ENCODE measurements around the gene MYO1D.
"Not testable (repeated sequence)": the region's sequence is repeated elsewhere in the genome, so short reads cannot be mapped to it uniquely, and the experiment has no call there.

The MYO1D gene

GRCh38 chr17:32563583-32563982 lies 313.3 kb downstream of the MYO1D start:
- no peak for DNase-seq

- no peak for DNase-seq
Observed at GRCh38 chr17:32558997-32559650, 317.8 kb downstream of the MYO1D start.

- DNase-seq: no peak
Observed at GRCh38 chr17:32558326-32558955, 318.5 kb downstream of the MYO1D start.

DNA sequence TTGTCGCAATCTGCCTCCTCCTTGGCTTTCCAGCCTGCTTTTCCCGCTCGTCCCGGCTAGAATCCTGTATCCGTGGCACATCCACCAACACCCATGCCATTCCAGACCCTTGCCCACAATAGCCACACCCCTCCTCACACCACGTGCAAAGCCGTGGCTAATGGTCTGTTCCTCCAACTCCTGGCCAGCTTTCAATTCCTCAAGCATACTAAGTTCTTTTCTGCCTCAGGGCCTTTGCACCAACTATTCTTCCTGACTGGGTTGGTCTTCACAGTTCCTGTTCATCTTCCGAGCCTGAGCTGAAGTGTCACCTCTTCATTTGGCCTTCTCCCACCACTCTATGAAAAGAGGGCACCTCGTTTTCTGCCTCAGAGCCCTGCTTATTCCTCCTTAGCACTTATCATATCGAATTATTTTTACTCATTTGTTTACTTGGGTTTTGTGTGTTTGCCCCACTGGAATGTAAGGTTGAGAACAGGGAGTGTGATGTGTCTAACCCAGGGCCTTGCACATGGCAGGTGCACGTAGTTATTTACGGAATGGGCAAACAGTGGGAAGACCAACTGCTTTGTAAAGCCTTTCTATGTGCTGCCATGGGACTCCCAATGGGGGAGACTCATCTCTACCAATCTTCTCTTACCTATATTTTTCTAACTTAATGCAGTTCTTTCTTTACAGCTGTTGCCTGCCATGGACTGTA lies 321.2 kb downstream of the MYO1D start:
- no peak for DNase-seq

- DNase-seq: no peak
Observed at GRCh38 chr17:32553168-32553567, 323.8 kb downstream of the MYO1D start.

GRCh38 chr17:32552280-32552679 lies 324.6 kb downstream of the MYO1D start:
- no peak for DNase-seq

GRCh38 chr17:32551186-32551955 lies 325.6 kb downstream of the MYO1D start:
- DNase-seq: no peak

DNA sequence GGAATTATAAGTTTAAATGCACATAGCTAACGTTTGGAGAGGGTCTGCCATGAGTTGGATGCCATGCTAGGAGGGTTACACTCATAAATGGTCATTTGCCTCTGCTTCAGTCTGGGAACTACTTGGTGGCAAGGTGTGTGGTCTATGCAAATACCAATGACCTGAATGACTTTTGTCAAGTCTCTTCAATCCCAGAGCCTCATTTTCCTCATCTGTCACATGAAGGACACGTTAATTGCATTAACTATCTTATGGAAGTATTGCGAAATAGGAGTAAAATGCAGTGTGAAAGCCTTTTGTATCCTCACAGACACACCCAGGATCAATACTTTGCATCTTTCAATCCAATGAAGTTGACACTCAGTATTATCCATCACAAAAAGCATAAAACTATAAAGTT lies 327.4 kb downstream of the MYO1D start:
- no peak for DNase-seq

GRCh38 chr17:32546031-32546444 lies 330.9 kb downstream of the MYO1D start:
- DNase-seq: no peak

DNA sequence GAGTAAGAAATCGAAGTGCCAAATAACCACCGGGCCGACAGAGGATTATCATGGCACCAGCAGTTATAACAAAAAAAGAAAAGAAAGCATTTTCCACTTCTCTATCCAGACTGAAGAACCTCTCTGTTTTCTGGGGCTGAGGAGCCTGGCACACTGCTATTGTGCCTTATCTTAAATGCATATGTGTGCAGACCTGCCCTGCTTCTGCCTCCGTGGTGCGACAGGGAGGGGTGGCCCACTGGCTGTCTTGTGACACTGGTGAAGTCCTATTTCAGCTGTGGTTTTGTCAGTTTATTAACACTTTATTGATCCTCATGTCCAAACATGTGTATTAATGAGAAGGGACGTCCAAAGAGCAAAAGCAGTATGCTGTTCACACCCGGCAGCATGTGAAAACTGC lies 334.7 kb downstream of the MYO1D start:
- no peak for DNase-seq

DNA sequence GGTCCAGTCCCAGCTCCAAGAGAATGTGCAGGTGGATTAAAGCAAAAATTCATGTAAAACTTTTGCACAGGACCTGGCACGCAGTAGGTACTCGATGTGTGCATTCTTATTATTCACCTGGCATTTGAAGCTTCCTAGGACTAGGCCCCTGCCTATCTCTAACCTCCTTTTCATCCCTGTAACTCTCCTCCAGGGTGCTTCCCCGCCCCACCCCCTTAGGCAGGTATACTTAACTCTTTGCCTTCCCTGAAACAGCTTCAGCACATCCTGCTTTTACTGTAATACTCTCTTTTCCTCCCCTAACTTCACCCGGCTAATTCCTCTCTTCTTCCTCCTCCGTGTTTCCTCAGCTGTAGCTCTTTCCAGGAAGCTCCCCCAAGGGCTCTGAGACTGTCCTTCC lies 335.3 kb downstream of the MYO1D start:
- no peak for DNase-seq

- no peak for DNase-seq
Observed at GRCh38 chr17:32536736-32537643, 339.9 kb downstream of the MYO1D start.

DNA sequence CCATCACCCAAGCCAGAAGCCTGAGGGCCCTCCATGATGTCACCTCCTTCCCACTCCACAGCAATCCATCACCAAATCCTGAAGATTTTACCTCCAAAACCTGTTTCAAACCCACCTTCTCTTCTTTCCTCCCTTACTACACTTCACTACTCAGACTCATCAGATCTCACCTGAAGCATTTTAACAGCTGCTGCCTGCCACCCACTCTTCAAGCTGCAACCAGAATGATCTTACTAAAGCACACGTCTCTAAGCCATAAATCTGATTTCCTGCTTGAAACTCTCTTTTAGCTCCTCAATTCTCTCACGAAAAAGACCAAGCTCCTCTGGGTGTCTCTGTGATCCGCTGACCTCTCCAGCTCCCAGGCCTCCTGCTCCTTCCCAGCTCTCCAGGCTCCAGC lies 343.6 kb downstream of the MYO1D start:
- no peak for DNase-seq

- no peak for DNase-seq
Observed at GRCh38 chr17:32529604-32530003, 347.3 kb downstream of the MYO1D start.

GRCh38 chr17:32528825-32529224 lies 348.1 kb downstream of the MYO1D start:
- DNase-seq: no peak

DNA sequence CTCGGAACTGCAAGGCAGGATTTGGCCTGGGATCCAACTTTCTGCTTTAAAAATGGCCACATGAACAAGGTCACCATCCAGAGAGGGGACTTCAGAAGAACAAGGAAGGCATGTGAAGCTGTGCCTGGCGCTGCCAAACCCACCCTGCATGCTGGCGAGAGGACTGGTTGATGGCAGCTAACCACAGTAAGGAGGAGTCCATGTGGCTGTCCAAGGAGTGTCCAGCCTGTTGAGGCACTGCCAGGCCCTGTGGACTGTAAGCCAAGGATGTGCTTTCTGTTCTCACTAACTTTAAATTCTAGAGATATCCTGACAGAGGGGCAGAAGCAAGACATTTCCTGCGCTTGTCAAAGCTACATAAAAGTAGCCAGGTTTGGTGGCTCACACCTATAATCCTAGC lies 349.8 kb downstream of the MYO1D start:
- DNase-seq: no peak

DNA sequence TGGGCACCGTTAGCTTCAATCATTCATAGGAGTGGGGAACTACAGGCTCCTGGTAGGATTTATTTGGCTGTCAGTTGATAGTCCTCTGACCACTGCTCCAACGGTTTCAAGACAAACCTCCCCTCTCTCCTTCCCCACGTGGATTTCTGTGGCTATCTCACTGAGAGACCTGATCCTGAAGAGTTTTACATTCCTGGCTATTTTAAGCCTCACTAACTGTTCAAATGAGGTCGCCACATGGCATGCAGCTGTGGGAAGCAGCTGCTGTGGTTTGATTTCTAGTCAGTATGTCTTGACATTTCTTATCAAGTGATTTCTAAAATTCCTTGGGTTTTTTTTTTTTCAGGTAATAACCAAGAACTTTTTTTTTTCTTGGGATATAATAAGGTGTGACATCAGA lies 351.8 kb downstream of the MYO1D start:
- no peak for DNase-seq

- not testable (repeated sequence) for DNase-seq
Observed at GRCh38 chr17:32524553-32524880, 352.4 kb downstream of the MYO1D start.

DNA sequence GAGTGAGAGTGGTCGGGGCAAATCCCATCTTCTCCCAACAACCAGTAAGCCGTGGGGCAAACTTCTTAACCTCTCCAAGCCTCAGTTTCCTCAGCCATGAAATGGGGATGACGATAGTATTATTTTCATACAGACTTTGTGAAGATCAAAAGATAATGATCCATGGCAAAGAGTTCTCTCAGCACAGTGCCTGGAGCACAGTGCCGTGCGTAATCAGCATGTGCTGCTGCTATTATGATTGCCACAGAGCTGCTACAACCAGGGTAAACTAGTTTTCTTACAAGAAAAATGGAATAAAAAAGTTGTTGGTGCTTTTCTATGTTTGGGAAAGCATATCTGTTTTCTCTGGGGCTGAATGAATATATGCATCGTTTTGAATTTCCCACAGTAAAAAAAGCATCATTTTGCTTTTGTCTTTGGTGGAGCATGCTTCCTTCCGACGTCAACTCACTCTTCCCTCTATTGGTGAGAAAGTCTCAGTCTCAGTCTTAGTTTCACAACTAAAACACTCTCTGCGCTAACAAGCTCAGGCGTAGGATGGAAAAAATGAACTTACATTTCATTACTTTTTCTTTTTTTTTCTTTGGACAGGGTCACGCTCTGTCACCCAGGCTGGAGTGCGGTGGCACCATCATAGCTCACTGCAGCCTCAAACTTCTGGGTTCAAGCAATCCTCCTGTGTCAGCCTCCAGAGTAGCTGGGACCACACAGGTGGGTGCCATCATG lies 352.9 kb downstream of the MYO1D start:
- no peak for DNase-seq

DNA sequence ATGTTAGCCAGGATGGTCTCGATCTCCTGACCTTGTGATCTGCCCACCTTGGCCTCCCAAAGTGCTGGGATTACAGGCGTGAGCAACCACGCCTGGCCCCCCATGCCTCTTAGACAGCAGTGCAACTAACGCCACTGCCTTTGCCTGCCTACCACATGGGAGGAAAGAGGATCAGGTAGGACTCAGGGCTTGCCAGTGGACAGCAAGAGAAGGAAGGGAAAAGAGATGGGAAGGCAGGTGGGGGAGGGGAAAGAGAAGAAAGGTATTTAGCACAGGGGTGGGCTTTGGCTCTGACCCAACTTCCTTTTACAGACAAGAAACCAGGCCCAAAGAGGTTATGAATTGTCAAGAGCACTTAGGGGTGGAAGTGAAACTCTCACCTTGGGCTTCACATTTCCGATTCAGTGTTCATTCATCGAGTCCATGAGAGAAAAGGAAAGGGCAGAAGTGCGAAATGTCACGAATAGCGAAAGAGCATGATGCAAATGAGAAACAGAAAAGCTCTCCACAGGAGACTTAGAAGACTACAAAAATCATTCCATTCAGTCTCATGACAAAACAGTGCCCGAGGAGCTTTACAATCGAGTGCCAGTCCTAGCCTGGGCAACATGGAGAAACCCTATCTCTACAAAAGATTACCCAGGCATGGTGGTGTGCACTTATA lies 353.8 kb downstream of the MYO1D start:
- DNase-seq: no peak

- DNase-seq: no peak
Observed at GRCh38 chr17:32520737-32521404, 356.1 kb downstream of the MYO1D start.
